Measurements from ENCODE around the gene GPR108.

DNA sequence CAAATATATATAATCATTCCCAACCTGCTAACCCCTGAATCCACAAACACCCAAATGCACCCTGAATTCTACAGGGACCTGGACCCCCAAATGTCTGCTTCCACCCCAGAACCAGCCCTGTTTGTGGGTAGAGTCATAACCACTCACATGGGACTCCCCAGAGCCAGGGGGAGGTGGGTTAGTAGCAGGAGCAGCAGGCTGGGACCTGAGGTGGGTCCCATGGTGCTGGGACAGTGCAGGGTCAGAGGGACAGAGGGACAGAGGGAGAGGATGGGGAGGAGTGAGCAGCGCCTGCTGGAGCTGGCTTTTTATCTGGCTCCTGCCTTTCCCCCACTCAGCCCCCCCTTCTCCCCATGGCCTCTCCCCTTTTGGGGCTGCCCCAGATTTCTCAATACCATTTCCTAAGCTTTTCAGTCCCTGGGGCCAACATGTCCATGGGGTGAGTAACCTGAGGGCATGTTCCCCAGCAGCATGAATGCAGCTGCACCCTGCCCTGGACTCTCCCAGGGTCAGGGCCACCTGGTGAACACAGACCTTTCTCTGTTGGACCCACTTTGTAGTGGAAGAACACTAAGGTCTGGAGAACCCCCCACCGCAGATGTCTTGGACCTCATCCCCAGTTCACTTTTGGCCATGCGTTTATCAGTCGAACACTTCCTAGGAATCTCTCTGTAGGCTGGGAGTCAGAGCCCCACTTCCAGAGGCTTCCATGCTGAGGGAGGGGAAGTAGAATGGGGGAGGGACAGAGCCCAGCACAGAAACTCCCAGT lies 16.8 kb downstream of the GPR108 start, which contains the start of gene C3:
- TF ChIP-seq, protein P1, sequence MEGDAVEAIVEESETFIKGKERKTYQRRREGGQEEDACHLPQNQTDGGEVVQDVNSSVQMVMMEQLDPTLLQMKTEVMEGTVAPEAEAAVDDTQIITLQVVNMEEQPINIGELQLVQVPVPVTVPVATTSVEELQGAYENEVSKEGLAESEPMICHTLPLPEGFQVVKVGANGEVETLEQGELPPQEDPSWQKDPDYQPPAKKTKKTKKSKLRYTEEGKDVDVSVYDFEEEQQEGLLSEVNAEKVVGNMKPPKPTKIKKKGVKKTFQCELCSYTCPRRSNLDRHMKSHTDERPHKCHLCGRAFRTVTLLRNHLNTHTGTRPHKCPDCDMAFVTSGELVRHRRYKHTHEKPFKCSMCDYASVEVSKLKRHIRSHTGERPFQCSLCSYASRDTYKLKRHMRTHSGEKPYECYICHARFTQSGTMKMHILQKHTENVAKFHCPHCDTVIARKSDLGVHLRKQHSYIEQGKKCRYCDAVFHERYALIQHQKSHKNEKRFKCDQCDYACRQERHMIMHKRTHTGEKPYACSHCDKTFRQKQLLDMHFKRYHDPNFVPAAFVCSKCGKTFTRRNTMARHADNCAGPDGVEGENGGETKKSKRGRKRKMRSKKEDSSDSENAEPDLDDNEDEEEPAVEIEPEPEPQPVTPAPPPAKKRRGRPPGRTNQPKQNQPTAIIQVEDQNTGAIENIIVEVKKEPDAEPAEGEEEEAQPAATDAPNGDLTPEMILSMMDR (conservative IDR thresholded peaks at IDR 0.05; ENCODE audit: low read length), result no peak
- TF ChIP-seq EZH2phosphoT487 (IDR thresholded peaks at IDR 0.05; ENCODE audit: borderline replicate concordance), result no peak
